H1 (cell line): ENCODE results near the gene STIM1. TPM values are rescaled to one million over a fixed set of nuclear protein-coding genes. Genes with fewer than 3 reads are reported as not detected.
A peak's percentile ranks its signal among the peaks of the same experiment; 100 is the strongest.

Experiments used
- CTCF ChIA-PET: fragments of 300-600 bp; sonication (Branson Sonifier 250); formaldehyde crosslinking; loops from one replicate; lab custom pipeline; 2021; ENCODE audit not compliant: partially characterized antibody; lab: Charles Lee
- POLR2A ChIA-PET: fragments of 300-600 bp; sonication (Branson Sonifier 250); formaldehyde crosslinking; loops from one replicate; lab custom pipeline; 2021; ENCODE audit warnings: inconsistent platforms; ENCODE audit not compliant: partially characterized antibody; lab: Charles Lee
- DNase-seq, 2 experiments: peaks; one replicate each; pipeline versions ENCODE4 v3.0.0 to v3.0.0-alpha.2; 2010 to 2022; ENCODE audit warnings: low spot score in 2 of 2, low read depth in 1 of 2, mixed read lengths in 1 of 2
- FAIRE-seq: peaks from 2 replicates; lab custom pipeline; 2011; peaks lifted over from hg19 to GRCh38; lab: Jason Lieb, UNC
- H2AFZ ChIP-seq: 2 replicates; pipeline ENCODE4 v1.8.1; 2012; ENCODE audit warnings: low read length, inconsistent platforms
- H2AK5ac ChIP-seq: 2 replicates; pipeline ENCODE4 v1.6.1; 2013; ENCODE audit warnings: low read depth, low read length
- H2BK120ac ChIP-seq: replicated peaks from 2 replicates; pipeline ENCODE3; 2013; ENCODE audit warnings: low read depth, low read length, inconsistent platforms
- H2BK12ac ChIP-seq: 2 replicates; pipeline ENCODE4 v1.6.1; 2013; ENCODE audit warnings: low read depth, low read length
- H2BK15ac ChIP-seq: 2 replicates; pipeline ENCODE4 v1.6.1; 2013; ENCODE audit warnings: low read length
- H2BK20ac ChIP-seq: 2 replicates; pipeline ENCODE4 v1.6.1; 2013; ENCODE audit warnings: low read length
- H2BK5ac ChIP-seq: 2 replicates; pipeline ENCODE4 v1.6.1; 2013; ENCODE audit warnings: low read depth, low read length
- H3K14ac ChIP-seq: 2 replicates; pipeline ENCODE4 v1.6.1; 2013; ENCODE audit warnings: inconsistent platforms; ENCODE audit not compliant: insufficient read length
- H3K18ac ChIP-seq: 2 replicates; pipeline ENCODE4 v1.6.1; 2013; ENCODE audit warnings: low read length; ENCODE audit errors: extremely low read depth
- H3K23ac ChIP-seq: 2 replicates; pipeline ENCODE4 v1.6.1; 2013; ENCODE audit warnings: inconsistent platforms; ENCODE audit not compliant: insufficient read length
- H3K23me2 ChIP-seq: 2 replicates; pipeline ENCODE4 v1.6.1; 2013; ENCODE audit warnings: low read depth, low read length
- H3K27ac ChIP-seq: 2 replicates; pipeline ENCODE4 v1.6.1; 2011; ENCODE audit warnings: low read depth, low read length, inconsistent platforms
- H3K27me3 ChIP-seq, 4 experiments: replicated peaks in 1 of 4; 1 replicate in 1 of 4; 2 replicates in 3 of 4; pipeline versions ENCODE4 v1.6.1 to v1.8.1; 2011 to 2013; ENCODE audit warnings: low read length in 3 of 4, mild to moderate bottlenecking in 3 of 4, inconsistent platforms in 2 of 4, mixed read lengths in 2 of 4, moderate library complexity in 1 of 4; ENCODE audit not compliant: control insufficient read depth in 3 of 4, insufficient read depth in 3 of 4; ENCODE audit errors: extremely low read depth in 1 of 4
- H3K36me3 ChIP-seq, 4 experiments: 2 replicates each; pipeline versions ENCODE4 v1.6.1 to v1.8.1; 2011 to 2013; ENCODE audit warnings: mild to moderate bottlenecking in 4 of 4, low read length in 3 of 4, moderate library complexity in 2 of 4, control low read depth in 1 of 4, inconsistent platforms in 1 of 4; ENCODE audit not compliant: insufficient read depth in 4 of 4, control insufficient read depth in 2 of 4
- H3K4ac ChIP-seq: replicated peaks from 2 replicates; pipeline ENCODE3; 2013; ENCODE audit warnings: low read length, low read depth, mixed read lengths, inconsistent platforms; ENCODE audit not compliant: insufficient read length
- H3K4me1 ChIP-seq, 4 experiments: replicated peaks in 1 of 4; 1 replicate in 1 of 4; 2 replicates in 3 of 4; pipeline versions ENCODE4 v1.6.1 to v1.8.1; 2011 to 2013; ENCODE audit warnings: low read length in 3 of 4, inconsistent platforms in 2 of 4, mixed read lengths in 1 of 4; ENCODE audit not compliant: insufficient read depth in 4 of 4, control insufficient read depth in 3 of 4
- H3K4me2 ChIP-seq, 2 experiments: 2 replicates each; pipeline versions ENCODE4 v1.6.1 to v1.8.1; 2011 to 2013; ENCODE audit warnings: low read depth in 2 of 2, low read length in 2 of 2, control low read depth in 1 of 2, inconsistent platforms in 1 of 2, mild to moderate bottlenecking in 1 of 2; ENCODE audit not compliant: insufficient read depth in 1 of 2
- H3K4me3 ChIP-seq, 4 experiments: fragments of 200-600, 300-600 bp in 1 of 4; sonication (generic), shearing (Covaris generic), sonication (Bioruptor Twin) in 1 of 4; 2 replicates each; pipeline versions ENCODE4 v1.5.1 to v1.8.1; 2011 to 2016; ENCODE audit warnings: low read length in 4 of 4, low read depth in 3 of 4, control low read depth in 2 of 4, inconsistent platforms in 2 of 4, mild to moderate bottlenecking in 2 of 4, mixed read lengths in 1 of 4, moderate library complexity in 1 of 4; ENCODE audit not compliant: insufficient read depth in 2 of 4; ENCODE audit errors: extremely low read depth in 1 of 4
- H3K56ac ChIP-seq: replicated peaks from 2 replicates; pipeline ENCODE3; 2013; ENCODE audit warnings: low read depth, mild to moderate bottlenecking, mixed read lengths, low read length, inconsistent platforms; ENCODE audit not compliant: insufficient read length
- H3K79me1 ChIP-seq: 2 replicates; pipeline ENCODE4 v1.6.1; 2013; ENCODE audit warnings: low read depth, low read length, control low read depth
- H3K79me2 ChIP-seq, 2 experiments: 2 replicates each; pipeline versions ENCODE4 v1.6.1 to v1.8.1; 2012 to 2013; ENCODE audit warnings: low read length in 2 of 2, mild to moderate bottlenecking in 2 of 2, inconsistent platforms in 1 of 2; ENCODE audit not compliant: insufficient read depth in 2 of 2, control insufficient read depth in 1 of 2
- H3K9ac ChIP-seq, 4 experiments: replicated peaks in 1 of 4; 1 replicate in 1 of 4; 2 replicates in 3 of 4; pipeline versions ENCODE4 v1.6.1 to v1.8.1; 2011 to 2013; ENCODE audit warnings: low read depth in 3 of 4, low read length in 3 of 4, control low read depth in 2 of 4, mild to moderate bottlenecking in 2 of 4, moderate library complexity in 2 of 4, inconsistent platforms in 1 of 4; ENCODE audit errors: extremely low read depth in 1 of 4
- H3K9me3 ChIP-seq, 2 experiments: 2 replicates each; pipeline versions ENCODE4 v1.6.1 to v1.8.1; 2012 to 2013; ENCODE audit warnings: mild to moderate bottlenecking in 2 of 2, moderate library complexity in 2 of 2, control low read depth in 1 of 2, inconsistent platforms in 1 of 2, low read depth in 1 of 2, low read length in 1 of 2, mixed read lengths in 1 of 2; ENCODE audit not compliant: insufficient read depth in 2 of 2
- H4K20me1 ChIP-seq, 2 experiments: replicated peaks in 1 of 2; 2 replicates each; pipeline versions ENCODE3 to v1.8.1; 2011 to 2013; ENCODE audit warnings: inconsistent platforms in 2 of 2, low read length in 2 of 2, mild to moderate bottlenecking in 1 of 2; ENCODE audit not compliant: insufficient read depth in 2 of 2, control insufficient read depth in 1 of 2
- H4K5ac ChIP-seq: 2 replicates; pipeline ENCODE4 v1.6.1; 2013; ENCODE audit warnings: low read length, low read depth, mixed read lengths, inconsistent platforms; ENCODE audit not compliant: insufficient read length
- H4K8ac ChIP-seq: 2 replicates; pipeline ENCODE4 v1.8.0; 2013; ENCODE audit warnings: mild to moderate bottlenecking, moderate library complexity, low read length, inconsistent platforms; ENCODE audit not compliant: insufficient read depth; ENCODE audit errors: extremely low read depth
- H4K91ac ChIP-seq: replicated peaks from 2 replicates; pipeline ENCODE3; 2013; ENCODE audit warnings: low read length, mixed read lengths, inconsistent platforms; ENCODE audit not compliant: insufficient read length
- KDM1A ChIP-seq: fragments of 200-600, 300-600 bp; sonication (generic); IDR thresholded peaks from 2 replicates; pipeline ENCODE4 v1.7.1; 2016; ENCODE audit warnings: mild to moderate bottlenecking, low read length, borderline replicate concordance
- KDM4A ChIP-seq: IDR thresholded peaks from one replicate; pipeline ENCODE4 v1.7.1; 2012; ENCODE audit warnings: low read depth, mild to moderate bottlenecking, moderate library complexity, low read length, inconsistent platforms; ENCODE audit not compliant: severe bottlenecking
- RAD21 ChIP-seq, 2 experiments: IDR thresholded peaks in 1 of 2; conservative IDR thresholded peaks in 1 of 2; 2 replicates each; pipeline ENCODE4 v1.6.1; 2011; ENCODE audit warnings: low read depth in 2 of 2, low read length in 2 of 2, improper control_type of control experiment in 1 of 2, inconsistent platforms in 1 of 2, mild to moderate bottlenecking in 1 of 2, moderate library complexity in 1 of 2
- SP2 ChIP-seq: IDR thresholded peaks from 2 replicates; pipeline ENCODE4 v1.6.1; 2012; ENCODE audit warnings: mild to moderate bottlenecking, low read length, inconsistent platforms
- WGBS, 2 experiments: shearing (Covaris generic) in 1 of 2; methylation state at CpG; one replicate each; pipeline versions ENCODE4 v1.1.6 to v1.1.7; 2013 to 2015; ENCODE audit warnings: low lambda C conversion rate in 2 of 2, mixed read lengths in 2 of 2, inconsistent platforms in 1 of 2, low coverage in 1 of 2, missing lambda C conversion rate in 1 of 2; ENCODE audit not compliant: insufficient replicate concordance in 2 of 2, insufficient coverage in 1 of 2, insufficient read length in 1 of 2; ENCODE audit errors: extremely low coverage in 1 of 2, missing lambda C conversion rate in 1 of 2; 5-methylcytosine and 5-hydroxymethylcytosine counted together
- polyA plus RNA-seq, 7 experiments: library from polyadenylated mRNA; depleted of rRNA in 3 of 7; stranded (reverse) in 5 of 7; unstranded in 2 of 7; fragments of >200 nt in 5 of 7; fragments of 200-250 nt in 2 of 7; gene quantifications; 1 replicate in 5 of 7; 2 replicates in 1 of 7; 4 replicates in 1 of 7; pipeline versions ENCODE4 v1.2.1 to v1.2.3, GENCODE V29; 2011 to 2013; ENCODE audit warnings: missing spikeins in 2 of 7, mixed read lengths in 2 of 7
- total RNA-seq: library from RNA; stranded (reverse); fragmentation: NEBNext Ultra II Directional; extraction: Animal tissue kit (Norgen Biotek cat#: 25700); gene quantifications from 2 replicates; pipeline ENCODE4 v1.2.1, GENCODE V29; 2021

Gene STIM1
- total and polyA plus RNA-seq, 2 of the 8 experiments (the other 6 are each of a cell fraction or from before 2014, with no cell fraction given) = 11.1 to 12.2 TPM

- no peak overlapping the region for H2BK20ac ChIP-seq
- CTCF ChIA-PET = no interaction called here
- no peak overlapping the region for H2AK5ac ChIP-seq
- peak overlapping the region; percentile 7; the same call in 1 of the 2 replicates for H2AFZ ChIP-seq
- peak overlapping the region; percentile 93; the same call in 1 of the 2 replicates for H3K27ac ChIP-seq
- WGBS, 2 experiments = 71 to 100% methylated on average over 2 to 25 of the region's 25 CpGs
- POLR2A ChIA-PET = interaction anchor here (1.0 kb wide), 1 partner anchor 22 kb away, joined by 3 read pairs; no protein-coding TSS in a partner anchor
- H4K20me1 ChIP-seq = peaks cover under 1 to 1% of the 10 kb centered on the region in 2 experiments
- no peak overlapping the region for H2BK120ac ChIP-seq
- no peak overlapping the region for H2BK15ac ChIP-seq
- peaks cover 2% of the 10 kb centered on the region; the same call in 1 of the 2 replicates for H3K79me1 ChIP-seq
- no peaks in the 10 kb centered on the region for H3K27me3 ChIP-seq
- no peak overlapping the region for H3K4ac ChIP-seq
- DNase-seq (no peak), FAIRE-seq (no peak)
- peak overlapping the region; percentile 74 to 92 (median 88) for H3K4me3 ChIP-seq
- H4K8ac ChIP-seq = no peak overlapping the region; the same call in 1 of the 2 replicates
- no peak overlapping the region for H4K91ac ChIP-seq
- peaks cover 0 to 33% of the 10 kb centered on the region in 2 experiments; a peak in 2 of 4 replicates for H3K79me2 ChIP-seq
- TF ChIP-seq RAD21 (IDR thresholded peaks at IDR 0.05 in 1 of 2, conservative IDR thresholded peaks at IDR 0.05 in 1 of 2; ENCODE audit: low read depth in 2 of 2, low read length in 2 of 2) (no peak), KDM1A (peak; percentile 49; the same call in 1 of the 2 replicates), KDM4A (no peak), SP2 (no peak)
- peak overlapping the region in 3 of 4 experiments; percentile 65 to 96 (median 92); a peak in 6 of 7 replicates for H3K9ac ChIP-seq
- no peaks in the 10 kb centered on the region for H3K9me3 ChIP-seq
- no peak overlapping the region for H2BK12ac ChIP-seq
- H3K4me2 ChIP-seq = peak overlapping the region; percentile 95 to 99
- H3K36me3 ChIP-seq = no peaks in the 10 kb centered on the region
- no peak overlapping the region for H3K23ac ChIP-seq
- H3K4me1 ChIP-seq = peaks cover 0 to 3% (median 2%) of the 10 kb centered on the region in 4 experiments; a peak in 3 of 7 replicates
- H3K18ac ChIP-seq = peak overlapping the region; percentile 36; the same call in 1 of the 2 replicates
- H3K14ac ChIP-seq = no peak overlapping the region
- H2BK5ac ChIP-seq = no peak overlapping the region; the same call in 1 of the 2 replicates
- H3K56ac ChIP-seq = peak overlapping the region; percentile 73
- H3K23me2 ChIP-seq = peaks cover 4% of the 10 kb centered on the region; the same call in 1 of the 2 replicates
- H4K5ac ChIP-seq = peak overlapping the region; percentile 63
Observed at GRCh38 chr11:4093519-4094347, 238.3 kb downstream of the STIM1 start.
